Stimulated activated CD8-positive, alpha-beta memory T cell treated with anti-CD3 and anti-CD28 coated beads, Interleukin-15, amount 100 ng/mL, for 24 hours (primary cell): ENCODE data around the gene FHIT.
"Not testable (repeated sequence)": the region's sequence is repeated elsewhere in the genome, so short reads cannot be mapped to it uniquely, and the experiment has no call there.

Experiments
- DNase-seq: peaks from one replicate; pipeline ENCODE4 v3.0.0-alpha.2; 2020; ENCODE audit warnings: low read depth

The FHIT gene

DNA sequence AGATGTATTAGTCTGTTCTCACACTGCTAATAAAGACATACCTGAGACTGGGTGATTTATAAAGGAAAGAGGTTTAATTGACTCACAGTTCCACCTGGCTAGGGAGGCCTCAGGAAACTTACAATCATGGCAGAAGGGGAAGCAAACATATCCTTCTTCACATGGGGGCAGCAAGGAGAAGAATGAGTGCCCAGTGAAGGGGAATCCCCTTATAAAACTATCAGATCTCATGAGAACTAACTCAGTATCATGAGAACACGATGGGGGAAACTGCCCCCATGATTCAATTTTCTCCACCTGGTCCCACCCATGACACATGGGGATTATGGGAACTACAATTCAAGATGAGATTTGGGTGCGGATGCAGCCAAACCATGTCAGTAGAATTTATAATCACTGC, 1316.7 kb downstream of the FHIT start:
- not testable (repeated sequence) for DNase-seq

DNA sequence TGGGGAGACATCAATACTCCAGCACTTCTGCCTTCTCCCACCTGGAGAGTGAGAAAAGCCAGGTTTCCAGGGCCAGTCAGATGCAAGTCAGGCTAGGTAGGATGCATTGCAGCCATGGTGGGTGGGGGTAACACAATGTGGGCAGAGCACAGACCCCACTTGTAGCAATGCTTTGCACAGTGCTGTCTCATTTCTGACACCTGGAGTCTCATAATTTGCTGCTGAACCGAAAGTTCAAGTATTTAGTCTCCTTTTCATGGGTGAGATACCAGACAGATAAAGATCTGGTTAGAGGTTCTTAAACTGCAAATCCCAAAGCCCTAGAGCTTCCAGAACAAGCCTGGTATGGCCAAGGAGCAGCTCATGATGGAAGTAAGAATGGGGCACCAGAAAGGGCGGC, 1321.1 kb downstream of the FHIT start:
- DNase-seq: no peak

DNA sequence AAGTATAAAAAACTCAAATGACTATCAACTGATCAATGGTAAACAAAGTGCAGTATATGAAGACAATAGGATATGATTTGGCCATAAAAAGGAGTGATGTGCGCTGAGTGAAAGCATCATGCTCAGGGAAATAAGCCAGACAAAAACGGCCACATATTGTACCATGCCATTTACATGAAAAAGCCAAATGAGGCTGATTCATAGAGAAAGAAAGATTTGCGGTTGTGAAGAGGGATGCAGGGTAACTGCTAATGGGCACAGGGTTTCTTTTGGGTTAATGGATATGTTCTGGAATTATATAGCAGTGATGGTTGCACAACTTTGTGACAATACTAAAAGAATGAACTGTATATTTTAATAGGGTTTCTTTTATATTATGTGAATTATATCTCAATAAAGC, 1324.2 kb downstream of the FHIT start:
- no peak for DNase-seq

GRCh38 chr3:59925946-59926345, 1325.3 kb downstream of the FHIT start:
- no peak for DNase-seq

DNA sequence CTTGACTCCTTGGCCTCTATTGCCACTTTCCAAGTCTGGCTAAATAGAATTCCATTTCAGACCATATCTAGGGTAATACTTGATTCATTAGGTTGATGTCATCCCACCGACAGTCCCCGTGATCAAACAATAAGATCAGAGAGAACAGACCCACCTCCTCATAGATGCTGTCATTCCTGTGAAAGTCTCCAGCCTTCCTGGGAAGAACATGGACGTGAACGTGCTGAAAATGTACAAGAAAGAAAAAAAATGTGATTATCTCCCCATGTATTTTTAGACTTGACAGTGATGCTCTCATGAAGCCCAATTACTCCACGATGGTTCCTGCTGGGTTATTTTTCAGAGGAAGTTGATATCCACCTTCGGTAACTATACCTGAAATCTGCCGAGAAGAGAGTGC, 1329.1 kb downstream of the FHIT start:
- no peak for DNase-seq

GRCh38 chr3:59920822-59921221, 1330.4 kb downstream of the FHIT start:
- no peak for DNase-seq

DNA sequence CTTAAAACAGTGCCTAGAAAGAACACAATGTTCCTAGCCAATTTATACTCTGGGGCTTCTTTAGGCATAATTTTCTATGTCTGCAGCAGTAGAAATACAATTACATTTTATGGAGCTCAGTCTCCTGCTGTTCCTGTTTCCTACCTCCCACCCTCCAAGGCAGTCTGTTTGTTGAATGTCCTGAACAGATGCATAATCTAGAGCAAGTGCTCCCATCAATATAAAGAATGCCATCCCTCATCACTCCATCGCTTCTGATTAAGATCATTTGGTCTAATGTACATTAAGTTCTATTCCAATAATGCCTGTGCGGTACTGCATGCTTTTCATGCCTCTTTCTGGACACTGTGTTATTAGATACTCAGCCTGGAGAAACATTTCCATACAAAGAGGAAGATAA, 1331.7 kb downstream of the FHIT start:
- no peak for DNase-seq

DNA sequence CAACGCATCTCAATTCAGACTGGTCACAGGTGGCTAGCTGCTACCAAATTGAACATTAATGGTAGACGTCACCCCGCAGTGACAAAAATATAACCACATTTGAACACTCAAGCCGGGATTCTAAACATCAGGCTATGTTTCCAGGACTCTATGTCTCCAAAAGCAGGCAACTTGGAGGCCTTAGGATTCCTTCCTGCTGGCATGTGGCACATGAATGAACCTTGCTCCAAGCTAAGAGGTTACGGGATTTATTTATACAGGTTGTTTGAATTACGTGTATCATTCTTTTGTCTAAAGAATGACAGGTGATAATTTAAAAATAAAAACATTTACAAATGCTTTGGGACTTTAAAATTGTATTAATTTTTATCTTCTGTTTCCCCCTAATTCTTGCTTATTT, 1337.0 kb downstream of the FHIT start:
- DNase-seq: no peak

DNA sequence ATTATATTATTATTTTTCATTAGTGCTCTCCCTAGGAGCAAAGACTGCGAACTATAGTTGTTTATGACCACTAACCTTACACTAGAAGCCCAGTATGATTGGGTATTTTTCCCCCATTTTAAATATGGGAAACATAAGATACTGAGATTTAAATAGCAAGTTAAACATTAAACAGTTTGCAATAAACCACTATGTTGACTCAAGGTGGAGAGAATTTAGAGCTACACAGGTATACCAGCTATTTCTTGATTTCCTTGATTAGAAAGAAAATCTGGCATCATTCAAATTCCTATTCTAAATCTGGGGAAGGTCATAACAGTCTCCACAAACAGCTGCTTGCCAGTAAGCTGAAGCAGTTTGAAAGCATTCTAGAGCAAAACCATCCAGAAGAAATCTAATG, 1337.6 kb downstream of the FHIT start:
- no peak for DNase-seq

DNA sequence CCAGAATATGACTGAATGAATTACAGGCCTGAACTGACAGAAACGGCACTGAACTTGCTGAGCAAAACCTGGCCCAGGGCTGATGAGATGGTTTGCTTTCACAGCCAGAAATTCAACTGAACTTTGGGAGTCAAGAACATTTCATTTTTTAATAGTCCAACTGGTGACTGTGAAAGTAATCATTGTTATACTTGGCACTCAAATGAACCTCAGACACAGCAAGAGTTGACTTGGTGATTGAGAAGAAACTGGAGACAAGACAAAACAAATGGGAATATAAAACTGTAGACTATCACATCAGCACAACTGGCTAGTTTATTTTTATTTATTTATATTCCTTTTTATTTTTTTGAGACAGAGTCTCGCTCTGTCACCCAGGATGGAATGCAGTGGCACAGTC, 1342.6 kb downstream of the FHIT start:
- no peak for DNase-seq

GRCh38 chr3:59908280-59908679, 1343.0 kb downstream of the FHIT start:
- no peak for DNase-seq

GRCh38 chr3:59904296-59904695, 1347.0 kb downstream of the FHIT start:
- no peak for DNase-seq

GRCh38 chr3:59899061-59899460, 1352.2 kb downstream of the FHIT start:
- no peak for DNase-seq

DNA sequence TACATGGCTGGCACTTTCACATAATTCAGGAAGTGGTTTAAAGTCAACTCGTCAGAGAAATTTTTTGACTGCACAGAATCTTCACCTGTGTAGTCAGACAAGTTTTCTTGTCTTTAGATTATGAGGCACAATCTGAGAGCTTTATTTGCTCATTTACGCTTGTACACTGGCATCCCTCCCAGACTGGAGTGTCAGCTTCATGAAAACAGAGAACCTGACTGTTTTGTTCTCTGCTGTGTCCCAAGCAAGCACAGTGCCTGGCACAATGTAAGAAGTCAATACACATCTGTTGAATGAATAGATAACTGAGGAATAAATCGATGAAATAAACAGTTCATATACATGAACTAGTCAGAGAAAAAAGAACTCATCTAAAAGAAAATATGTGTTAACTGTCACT, 1355.3 kb downstream of the FHIT start:
- DNase-seq: no peak

GRCh38 chr3:59894425-59895121, 1356.7 kb downstream of the FHIT start:
- DNase-seq: no peak

DNA sequence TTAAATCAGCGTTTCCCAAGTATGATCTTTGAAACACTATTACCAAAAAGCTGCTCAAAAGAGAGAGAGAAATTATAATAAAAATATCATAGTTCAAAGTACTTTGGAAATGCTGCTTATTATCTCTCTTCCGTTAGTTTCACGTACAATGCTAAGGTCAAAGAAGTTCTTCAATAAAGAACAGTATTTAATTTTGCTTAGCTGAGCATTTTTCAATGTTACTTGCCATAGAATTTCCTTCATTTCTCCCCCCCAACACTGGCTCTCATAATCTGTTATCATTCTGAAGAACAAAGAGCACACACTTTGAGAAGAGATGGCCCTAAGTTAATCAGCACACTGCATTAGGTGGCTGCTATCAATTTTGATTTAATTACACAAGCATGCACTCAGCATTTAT, 1360.6 kb downstream of the FHIT start:
- no peak for DNase-seq

DNA sequence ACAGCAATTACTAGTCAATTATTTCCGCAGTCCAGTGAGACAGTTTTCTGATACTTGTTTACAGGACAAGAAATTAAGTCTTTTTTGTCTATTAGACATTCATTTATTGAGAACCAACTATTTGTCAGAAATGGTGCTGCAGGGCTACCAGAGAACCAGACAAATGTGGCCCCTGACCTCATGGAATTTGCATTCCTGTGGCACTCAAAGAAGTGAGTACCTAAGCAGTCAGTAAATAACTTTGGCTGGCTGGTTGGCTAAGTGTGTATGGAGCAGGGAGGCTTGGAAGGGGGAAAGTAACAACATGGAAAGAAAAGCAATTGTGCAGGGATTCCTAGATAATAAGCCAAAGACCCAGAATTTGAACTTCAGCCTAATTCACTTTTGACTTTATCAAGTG, 1364.5 kb downstream of the FHIT start:
- DNase-seq: no peak

DNA sequence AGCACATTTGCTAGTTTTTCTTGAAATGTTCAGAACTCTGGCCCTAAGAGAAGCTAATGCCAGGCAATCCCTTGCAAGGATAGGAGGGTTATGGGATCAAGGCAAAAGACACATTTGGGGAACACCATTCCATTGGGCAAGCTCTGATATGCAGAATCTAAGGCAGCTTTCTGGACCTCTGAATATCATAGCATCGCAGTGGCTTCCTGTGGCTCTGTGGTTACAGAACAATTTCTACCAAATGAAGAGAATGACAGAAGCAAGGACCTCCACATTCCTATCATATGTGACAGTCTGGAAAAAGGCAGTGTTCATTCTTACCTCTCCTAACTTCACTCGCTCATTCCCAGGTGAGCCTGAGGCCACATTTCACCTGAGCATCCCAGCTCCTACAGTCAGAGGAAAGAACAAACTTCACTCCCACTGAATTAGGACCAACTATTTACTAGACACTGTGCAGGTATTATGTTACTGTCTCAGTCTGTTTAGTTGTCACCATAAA, 1365.3 kb downstream of the FHIT start:
- DNase-seq: no peak

DNA sequence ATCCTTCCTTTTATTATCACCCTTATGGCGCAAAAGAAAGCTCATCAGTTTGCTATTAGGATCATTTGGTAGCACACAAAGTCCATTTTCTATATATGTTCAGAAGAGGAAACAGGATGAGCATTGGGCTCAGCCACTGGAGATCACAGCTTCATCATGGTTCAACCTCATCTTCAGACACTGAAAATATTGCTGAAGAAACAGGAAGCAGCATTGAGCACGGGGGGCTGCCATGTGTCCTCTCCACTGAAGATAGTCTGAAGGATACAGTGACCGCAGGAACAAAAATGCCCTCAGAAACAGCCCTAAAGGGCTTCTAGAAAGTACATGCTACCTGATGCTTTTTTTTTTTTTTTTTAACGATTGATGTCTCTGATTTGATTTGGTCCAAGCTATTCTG, 1366.2 kb downstream of the FHIT start:
- no peak for DNase-seq

- no peak for DNase-seq
These were observed 1366.8 kb downstream of the FHIT start for GRCh38 chr3:59884409-59884808.

DNA sequence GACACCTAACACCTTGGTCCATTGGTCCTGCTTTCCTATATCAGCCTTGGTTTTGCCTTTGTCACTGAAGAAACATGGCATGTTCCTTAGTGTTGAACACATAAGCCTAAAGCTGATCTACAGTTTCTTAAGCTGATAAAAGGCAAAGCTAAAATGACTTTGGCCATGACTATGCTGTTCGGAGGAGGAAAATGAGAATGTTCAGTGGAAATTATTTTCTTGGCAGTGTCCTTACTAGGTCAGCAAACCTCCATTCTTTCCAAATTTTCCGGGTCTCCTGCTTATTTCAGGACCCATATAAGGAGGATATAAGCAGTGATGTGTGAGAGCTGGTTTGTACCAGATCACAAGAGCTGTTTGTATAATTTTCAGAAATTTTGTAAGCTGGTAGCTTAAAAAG, 1368.5 kb downstream of the FHIT start:
- DNase-seq: no peak

GRCh38 chr3:59880717-59881116, 1370.5 kb downstream of the FHIT start:
- no peak for DNase-seq

- no peak for DNase-seq
These were observed 1372.1 kb downstream of the FHIT start for GRCh38 chr3:59879031-59879581.

DNA sequence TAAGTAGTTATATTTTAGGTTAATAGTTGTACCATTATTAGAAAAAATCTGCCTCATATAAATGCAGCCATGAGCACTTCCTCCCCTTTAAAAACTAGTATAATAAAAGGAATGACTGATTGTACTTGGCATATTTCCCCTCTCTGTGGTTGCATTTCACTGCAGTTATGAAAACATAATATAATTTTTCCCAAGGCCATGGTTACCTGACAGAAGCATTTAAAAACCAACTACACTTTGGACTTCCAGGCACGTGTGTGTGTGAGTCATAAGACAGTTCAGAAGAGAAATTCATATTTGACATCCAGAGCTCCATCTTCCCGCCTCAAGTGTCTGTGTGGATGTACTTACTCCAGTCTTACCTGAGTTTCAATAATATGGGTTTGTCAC, 1373.2 kb downstream of the FHIT start:
- no peak for DNase-seq
